ENCODE results near the gene PIK3R1.

Gene PIK3R1

DNA sequence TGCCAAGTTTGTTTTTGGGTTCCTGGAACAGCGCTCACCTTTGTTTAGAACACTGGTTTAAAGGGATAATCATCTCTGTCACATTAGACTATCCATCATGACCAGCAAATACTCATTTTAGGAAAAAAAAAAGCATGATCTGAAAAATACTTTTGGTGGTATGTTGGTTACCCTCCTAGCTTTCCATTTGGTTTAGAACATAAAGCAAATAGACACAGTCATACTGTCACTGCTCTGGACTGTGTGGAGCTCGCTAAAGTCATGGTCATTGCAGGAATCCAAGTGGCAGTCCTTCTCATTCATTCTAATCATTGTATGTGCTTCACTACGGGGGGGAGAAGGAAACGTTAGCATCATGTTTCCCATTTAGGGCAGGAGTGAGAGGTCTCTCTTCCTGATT lies 83.5 kb downstream of the PIK3R1 start:
- no peak for FAIRE-seq

DNA sequence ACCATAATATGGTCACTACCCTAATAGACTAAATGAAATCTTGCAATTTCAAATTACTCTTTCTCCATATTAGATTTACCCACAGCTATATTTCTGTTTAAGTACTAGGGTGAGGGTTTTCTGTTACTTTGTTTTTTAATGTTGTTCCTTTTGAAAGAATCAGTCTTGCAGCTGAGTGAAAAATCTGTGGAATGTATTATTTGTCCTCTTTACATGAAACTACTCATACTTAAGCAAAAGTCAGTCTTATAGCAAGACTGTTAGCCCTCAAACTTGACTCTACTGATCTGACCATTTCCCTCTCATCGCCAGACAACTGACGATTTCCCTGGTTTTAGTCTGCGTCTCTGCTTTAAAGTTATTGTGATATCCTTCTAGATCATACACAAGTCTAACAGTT lies 84.0 kb downstream of the PIK3R1 start:
- no peak for FAIRE-seq

DNA sequence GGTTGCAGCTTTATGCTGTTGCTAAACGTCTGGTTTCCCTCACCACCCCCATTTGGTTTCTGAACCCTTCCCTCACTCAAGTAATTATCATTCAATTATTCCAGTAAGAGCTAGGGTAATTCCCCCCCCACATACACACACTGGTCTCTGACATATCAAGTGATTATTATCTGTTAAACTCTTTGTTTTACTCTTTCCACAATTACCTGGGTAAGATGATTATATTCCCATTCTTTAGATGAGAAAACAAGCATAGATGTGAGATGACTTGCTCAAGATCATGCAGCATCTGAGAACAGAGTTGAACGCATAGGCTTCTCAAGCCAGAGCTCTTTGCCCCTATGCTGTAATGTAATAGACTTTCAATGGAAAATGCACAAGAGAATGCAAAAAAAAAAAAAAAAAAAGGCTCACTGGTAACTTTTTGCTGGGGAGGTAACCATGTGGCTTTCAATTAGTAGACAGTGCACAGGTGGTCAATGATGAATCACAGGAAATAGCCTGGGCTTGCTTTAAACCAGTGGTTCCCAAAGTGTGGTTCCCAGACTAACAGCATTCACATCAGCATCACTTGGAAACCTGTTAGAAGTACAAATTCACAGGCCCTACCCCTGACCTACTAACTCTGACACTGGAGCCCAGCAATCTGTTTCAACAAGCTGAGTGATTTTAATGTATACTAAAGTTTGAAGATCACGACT lies 87.6 kb downstream of the PIK3R1 start:
- no peak for FAIRE-seq

DNA sequence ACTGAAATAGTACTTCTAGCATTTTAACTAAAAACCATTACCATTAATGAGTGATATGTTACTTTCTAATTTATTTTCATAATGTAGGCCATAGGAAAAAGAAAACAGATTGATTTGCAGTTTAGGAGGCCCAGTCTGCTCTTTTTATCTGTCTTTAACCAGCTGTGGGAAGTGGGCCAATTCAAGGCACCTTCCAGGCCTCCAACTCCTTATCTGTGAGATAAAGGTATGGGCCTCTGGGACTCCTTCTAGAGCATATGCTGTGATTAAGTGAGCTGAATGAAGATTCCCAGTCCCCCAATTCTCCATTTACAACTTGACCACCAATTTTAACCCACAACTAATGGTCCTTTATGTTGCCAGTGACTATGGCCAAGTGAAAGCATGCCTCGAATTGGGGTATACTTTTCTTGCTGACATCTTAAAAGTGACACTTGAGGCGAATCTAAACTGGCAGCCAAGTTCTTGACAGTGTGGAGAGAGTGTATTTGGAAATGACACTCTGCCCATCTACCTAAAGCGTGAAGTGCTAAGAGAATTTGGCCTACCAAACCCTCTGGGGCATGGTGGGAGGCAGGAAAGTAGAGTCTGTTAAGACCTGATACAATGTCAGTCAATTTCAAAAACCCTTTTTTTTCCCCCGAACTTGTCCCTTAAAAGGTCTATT lies 88.3 kb downstream of the PIK3R1 start:
- no peak for FAIRE-seq

DNA sequence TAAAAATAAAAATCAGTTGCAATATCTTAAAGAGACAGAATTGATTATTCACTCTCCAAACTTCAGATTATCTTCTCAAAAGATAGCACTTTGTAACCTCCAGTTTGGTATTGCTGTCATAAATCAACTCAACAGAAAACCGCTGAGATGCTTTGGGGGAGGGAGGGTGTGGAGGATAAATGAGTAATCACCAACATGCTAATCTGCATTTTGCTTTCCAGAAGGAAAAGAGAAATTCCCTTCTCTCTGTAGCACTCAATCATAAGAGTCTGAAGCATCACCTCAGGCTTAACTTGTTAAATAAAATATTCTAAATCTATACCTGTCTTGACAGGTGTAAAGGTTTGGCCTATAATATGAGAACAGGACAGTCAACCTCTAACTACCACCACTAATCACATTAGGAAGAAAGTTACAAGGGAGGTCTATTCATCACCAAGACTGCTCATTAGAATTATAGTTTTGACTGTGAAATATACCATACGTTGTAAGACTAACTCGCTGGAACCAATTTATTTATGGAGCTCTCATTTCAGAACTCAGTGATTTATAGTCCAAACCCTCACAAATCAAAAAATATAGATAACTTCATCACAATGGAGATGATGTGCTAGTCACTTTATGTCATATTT lies 89.0 kb downstream of the PIK3R1 start:
- FAIRE-seq, result no peak

DNA sequence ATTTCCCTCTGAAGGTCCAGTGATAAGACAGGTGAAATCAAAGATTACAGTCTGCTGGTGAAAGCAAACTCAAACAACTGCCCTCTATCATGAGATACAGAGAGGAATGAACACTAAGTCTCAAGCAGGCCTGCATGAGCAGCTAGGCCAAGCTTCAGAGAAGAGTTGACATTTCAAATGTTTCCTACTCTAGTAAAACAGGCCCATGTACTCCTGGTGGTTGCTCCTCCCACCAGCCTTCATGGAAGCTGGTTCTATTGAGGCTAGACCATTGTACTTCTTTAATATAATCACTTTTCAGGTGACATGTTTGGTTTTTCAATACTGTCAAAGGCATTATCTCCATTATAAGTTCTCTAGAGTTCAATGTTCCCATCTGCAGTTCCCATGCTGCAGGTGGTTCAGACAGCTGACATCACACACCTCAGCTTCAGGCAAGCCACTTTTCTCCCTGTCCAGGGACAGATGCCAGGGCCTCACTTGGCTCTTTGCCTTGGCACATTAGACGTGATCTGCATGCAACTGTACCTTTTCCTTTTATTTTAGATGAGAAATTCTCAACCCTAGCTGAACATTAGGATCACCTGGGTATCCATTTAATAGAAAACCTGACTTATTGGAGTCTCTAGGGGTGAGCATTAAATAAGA lies 89.8 kb downstream of the PIK3R1 start:
- FAIRE-seq, result no peak

DNA sequence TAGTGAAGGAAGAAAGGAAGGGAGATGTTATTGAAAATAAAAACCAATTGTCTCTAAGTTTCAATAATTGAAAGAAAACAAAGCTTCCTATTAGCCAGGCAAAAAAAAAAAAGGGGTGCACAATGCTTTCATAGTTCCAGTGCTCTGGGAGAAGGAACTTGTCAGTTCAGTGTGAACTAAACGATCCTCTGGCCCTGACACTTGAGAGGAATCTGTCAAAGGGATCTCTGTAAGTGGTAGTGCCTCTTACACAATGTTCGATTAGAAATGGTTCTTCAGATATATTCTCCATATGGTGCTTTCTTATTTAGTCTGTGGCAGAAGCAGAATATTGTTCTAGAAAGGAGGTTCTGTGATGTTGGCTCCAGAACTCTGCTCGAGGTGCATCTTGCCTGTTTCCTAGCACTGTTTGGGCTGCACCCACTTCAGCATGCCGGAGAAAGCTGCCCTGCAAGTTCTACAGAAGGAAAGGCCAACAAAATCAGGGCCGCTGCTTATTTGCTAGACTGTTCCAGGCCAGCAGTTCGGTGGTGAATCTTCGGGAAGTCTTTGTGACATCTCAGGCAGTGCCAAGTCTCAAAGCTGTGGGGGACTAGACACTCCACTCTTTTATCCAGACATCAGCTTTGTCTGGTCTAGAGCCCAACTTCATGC lies 90.9 kb downstream of the PIK3R1 start:
- FAIRE-seq, result no peak

DNA sequence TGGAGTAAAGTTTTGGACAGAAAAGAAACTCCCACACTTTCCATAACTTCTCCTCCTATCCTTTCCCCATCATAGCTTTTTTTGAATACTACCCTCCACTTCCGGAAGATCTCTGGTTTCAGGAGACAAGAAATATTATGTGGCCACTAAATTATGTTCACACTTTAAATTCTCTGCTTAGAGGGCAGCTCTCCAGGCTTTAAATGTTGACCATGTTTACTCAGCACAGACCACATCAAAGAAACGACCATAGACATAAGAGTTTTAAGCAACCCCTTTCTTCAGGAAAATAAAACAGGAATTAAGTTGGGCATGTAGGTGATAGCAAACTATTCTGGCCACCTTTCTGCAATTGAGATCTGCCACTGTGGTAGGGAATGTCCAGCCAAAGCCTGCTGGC lies 97.8 kb downstream of the PIK3R1 start:
- no peak for FAIRE-seq

DNA sequence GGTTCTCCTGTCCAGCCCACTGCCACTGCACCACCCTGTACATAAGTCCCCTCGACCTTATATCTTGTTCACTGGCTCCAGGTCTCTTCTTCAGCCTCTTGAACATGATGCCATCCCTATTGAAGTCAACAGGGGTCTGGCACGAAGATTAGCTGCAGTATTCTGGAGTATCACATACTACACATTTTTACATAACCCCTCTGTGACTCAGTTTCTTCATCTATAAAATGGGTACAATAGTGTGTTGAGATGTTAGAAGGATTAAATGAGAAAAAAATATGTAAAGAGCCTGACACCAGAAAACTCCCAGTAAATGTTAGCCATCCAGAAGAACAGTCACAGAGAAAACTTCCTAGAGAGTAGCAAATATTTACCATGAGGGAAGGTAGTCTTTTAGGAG lies 98.9 kb downstream of the PIK3R1 start:
- no peak for FAIRE-seq

DNA sequence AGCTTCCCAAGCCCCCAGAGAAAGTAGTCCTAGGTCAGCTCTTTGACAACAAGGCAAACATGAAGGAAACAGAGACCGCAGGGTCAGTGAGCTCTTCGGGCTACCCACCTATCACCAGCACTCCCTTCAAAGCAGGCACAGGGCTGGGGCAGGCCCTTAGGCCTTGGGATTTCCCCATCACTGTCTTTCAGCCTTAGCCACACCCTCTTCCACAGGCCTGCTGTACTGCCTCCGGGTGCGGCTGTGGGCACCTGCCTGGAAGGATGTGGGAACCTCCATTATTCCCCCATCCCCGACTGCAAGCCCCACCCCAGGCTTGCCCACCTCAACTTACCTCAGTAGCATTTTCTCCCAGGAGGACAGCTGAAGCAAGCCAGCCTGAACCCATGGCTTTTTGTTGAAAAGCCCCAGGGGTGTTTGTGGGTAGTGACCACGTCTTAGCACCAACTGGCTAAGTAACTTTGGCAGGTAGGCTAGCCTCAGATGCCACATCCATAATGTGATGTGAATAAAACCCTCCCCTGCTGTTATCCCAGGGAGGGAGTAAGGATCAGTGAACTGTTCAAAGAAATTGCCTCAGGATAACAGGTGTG lies 100.2 kb downstream of the PIK3R1 start:
- FAIRE-seq, result no peak

DNA sequence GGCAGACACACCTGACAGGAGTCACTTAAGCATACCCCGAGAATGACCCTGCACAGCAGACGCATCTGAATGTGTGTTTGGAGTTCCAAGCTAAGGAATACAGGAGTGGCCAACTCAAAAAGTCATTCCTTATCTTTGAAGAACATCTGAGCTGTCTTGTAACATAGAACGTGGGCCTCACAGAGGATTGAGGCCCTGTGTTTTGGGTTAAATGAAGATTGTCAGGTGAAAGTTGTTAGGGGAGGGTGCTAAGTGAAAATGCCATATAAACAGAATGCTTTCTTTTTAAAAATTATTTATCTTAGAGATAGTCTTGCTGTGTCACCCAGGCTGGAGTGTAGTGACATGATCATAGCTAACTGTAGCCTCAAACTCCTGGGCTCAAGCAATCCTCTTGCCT lies 100.9 kb downstream of the PIK3R1 start:
- no peak for FAIRE-seq

DNA sequence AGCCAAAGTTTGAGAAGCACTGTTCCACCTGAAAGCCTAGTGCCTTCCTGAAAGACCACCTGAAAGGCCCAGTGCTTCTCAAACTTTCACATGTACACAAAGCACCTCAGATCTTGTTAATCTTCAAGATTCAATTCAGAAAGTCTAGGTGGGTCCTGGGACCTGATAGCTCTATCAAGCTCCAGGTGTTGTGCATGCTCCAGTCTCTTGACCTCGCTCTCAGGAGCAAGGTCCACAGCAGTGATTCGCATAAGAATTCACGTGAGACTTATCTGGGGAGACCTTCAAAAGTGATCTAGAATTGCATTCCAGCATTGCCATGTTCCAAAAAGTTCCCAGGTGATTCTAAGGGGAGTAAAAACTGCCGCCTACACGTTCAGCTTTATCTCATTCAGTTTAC lies 102.1 kb downstream of the PIK3R1 start:
- no peak for FAIRE-seq

DNA sequence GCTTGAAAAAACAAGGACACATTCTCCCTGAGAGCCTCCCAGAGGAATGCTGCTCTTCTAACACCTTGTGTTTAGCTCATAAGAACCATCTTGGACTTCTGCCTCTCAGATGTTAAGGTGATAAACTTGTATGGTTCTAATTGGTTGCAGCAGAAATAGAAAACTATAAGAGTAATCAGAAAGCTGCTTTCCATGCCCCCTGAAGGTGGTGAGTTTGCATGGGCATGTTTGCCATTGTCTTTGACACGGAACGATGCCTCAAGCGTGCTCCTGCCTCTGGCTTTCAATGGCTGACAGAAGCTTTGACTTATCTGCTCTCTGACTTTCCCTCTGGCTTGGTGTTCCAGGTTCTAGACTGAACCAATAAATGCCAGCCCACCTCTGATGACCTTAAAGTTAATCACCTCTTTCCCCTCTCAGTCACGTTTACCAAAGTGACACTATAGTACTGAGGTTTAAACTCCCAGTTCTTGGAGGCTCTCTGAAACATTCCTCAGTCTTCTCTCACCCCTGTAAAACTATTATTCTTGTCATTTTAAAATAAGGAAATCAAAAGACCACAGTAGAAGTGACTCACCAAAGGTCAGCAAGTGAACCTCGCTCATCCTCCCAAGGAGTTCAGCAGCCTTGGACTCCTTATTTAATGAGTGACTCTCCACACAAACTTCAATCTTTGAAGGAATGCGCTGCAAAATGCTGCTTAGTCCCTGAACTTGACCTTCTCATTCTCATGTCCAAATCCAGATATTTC lies 103.6 kb downstream of the PIK3R1 start:
- no peak for FAIRE-seq

DNA sequence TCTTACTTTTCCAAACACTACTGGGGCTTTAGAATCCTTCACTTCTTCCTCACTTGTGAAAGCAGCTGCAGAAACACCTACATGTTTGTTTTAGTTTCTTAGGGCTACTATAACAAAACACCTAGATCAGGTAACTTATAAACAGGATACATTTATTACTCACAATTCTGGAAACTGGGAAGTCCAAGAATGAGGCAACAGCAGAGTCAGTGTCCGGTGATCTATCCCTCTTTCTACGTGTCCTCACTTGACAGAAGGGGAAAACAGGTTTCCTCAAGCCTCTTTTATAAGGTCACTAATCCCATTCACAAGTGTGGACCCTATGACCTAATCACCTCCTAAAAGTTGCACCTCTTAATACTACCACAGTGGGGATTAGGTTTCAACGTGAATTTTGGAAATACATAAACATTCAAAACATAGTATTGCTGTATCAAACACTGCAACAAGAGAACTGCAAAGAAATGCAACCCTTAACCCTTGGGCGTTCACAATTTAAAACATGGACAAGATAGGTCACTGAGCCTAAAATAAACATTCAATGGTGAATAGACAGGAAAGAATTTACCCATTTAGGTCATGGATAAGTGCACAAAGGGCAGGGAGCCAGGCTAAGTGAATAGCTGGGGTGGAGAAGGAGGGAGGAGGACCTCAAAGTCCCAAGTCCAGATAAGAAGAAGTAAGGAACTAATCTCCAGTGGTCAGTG lies 104.3 kb downstream of the PIK3R1 start:
- FAIRE-seq, result no peak

DNA sequence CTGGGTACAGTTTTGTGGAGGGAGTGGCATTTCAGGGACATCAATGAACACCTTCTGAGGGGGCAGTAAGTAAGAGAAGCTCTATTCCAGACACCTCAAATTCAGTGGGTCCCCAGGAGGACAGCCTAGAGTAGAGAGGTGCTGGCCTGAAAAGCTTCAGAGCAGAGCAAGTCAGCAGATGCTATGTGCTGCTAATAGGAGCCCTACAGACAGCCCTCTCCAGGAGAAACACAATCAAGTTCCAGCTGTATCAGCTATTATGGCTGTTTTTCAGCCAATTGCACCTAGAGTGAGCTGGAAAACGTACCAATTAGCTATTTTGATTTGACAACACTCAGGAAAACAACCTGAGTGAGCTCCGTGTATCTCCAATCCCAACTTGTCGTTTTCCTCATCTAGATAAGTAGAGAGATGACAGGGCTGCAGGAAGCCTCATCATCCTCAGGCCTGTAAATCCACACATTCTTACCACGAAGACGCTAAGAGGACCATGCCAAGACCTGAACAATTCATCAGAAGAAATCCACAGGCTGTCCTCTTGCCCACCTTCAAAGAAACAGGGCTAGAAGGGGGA lies 104.9 kb downstream of the PIK3R1 start:
- FAIRE-seq, result no peak

DNA sequence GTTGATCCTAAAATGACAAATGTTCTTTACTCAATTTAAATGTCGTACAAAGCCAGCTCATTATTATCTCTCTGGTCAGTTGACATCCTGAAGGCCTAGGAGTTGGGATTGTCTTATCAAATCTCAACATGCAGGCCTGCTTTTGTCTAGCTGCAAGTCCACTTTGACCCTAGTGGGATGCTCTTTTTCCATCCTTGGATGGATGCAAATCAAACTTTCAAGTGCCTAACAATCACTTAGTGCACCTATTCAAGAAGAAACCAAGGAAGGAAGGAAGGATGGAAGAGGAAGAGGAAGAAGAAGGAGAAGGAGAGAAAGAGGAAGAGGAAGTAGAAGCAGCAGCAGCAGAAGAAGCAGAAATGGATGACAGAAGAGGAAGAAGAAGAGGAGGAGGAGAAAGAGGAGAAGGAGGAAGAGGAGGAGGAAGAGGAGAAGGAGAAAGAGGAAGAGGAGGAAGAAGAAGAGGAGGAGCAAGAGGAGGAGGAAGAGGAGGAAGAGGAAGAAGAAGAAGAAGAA lies 109.6 kb downstream of the PIK3R1 start:
- no peak for FAIRE-seq

DNA sequence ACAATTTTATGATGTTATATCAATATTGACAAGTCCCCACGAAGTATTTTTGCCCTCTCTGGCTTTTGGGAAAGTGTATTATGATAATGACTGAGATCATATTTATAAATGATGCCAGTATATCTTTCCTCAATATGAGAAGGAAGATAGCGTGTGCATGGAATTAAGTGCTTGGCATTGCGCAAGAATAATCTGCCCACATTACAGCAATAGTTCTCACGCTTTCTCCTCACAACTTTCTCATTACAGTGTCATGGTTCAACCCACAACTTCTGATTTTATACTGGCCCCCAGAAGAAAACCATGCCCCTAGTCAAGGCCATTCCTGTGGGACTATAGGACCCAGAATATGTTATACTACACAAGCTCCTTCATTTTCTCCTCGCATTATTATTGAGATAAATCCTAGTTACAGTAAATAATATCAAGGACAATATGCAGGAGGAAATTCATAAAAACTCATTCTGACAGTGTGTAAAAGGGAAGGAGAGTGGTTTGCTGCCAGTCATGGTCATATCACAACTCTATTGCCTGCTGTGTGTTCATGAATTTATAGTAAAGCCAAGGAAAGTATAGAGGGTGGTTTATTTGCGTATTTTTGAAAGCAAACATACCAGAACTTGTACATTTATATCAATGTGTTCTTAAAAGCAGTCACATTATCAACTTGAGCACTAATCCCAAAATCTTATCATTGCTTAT lies 114.1 kb downstream of the PIK3R1 start:
- FAIRE-seq, result no peak

DNA sequence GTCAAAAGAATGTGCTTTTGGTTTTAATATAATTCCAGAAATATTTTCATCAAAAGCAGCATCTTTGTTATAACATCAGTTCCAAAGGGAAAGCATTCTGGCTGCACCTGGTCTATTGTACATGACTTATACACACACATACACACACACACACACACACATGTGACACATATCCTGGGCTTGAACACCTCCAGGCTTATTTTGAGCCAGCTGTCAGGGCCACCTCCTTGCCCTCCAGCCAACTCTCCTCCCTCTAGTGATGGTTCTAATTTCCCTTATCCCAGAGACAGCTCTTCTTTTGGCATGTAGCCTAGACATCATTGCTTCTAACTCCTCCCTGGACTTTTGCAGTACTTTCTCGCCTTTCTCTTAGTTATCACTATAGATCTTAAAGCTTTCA lies 115.0 kb downstream of the PIK3R1 start:
- no peak for FAIRE-seq

DNA sequence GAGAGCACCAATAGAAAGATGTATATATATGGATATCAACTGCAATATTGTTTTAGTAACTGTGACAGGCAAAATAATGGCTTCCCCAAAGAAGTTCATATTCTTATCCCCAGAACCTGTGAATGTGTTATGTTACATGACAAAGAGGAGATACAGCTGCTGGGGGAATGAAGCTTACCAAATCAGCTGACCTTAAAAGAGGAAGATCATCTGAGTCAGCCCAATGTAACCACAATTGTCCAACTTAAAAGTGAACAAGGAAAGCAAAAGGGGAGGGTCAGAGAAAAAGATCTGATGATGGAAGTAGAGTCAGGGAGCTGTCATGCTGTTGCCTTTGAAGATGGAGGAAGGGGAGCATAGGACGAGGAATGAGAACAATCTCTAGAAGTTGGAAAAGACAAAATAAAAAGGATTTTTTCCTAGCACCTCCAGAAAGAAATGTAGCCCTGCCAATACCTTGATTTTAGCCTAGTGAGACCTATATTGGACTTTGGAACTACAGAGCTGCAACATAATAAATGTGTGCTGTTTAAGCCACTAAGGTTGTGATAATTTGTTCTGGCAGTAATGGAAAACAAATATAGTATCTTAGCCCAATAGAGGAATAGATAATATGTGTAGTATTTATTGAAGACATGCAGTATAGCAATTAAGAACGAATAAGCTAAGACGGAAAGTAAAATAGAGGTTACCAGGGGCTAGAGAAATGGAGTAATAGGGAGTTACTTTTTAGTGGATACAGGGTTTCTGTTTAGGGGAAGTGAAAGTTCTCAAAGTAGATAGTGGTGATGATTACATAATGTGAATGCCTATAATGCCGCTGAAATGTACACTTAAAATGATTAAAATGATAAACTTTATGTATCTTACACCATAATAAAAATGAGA lies 115.9 kb downstream of the PIK3R1 start:
- FAIRE-seq, result no peak

Measured in islet of Langerhans (tissue), 1 donor.